Measurements from ENCODE around the gene ANXA6. TPM values are rescaled to one million over a fixed set of nuclear protein-coding genes. Genes with fewer than 3 reads are reported as not detected.

ANXA6 gene
- total and polyA plus RNA-seq, 9 of the 15 experiments (the other 6 are each of a cell fraction or from before 2014, with no cell fraction given) = 0.70 to 13.2 (median 8.3) TPM

DNA sequence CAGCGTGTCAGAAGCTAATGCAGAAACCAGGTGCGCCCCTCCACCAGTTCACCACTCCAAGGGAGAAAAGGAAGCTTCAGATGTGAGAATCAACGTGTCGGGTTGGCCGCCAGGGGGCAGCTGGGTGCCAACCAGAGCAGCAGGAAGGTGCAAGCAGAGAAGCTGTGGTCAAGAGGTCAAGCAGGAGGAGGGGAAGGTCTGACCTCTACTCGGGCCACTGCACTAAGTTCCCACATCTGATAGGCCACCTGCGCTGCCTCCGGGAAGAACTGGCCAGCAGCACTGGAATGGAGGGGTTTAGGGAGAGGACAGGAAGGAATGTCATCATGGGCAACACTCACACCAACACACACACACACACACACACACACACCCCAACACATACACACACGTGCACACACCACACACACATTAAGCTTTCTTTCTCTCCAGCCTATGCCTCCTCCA is 31.4 kb downstream of the ANXA6 start (continued):
- TF ChIP-seq, protein P1, sequence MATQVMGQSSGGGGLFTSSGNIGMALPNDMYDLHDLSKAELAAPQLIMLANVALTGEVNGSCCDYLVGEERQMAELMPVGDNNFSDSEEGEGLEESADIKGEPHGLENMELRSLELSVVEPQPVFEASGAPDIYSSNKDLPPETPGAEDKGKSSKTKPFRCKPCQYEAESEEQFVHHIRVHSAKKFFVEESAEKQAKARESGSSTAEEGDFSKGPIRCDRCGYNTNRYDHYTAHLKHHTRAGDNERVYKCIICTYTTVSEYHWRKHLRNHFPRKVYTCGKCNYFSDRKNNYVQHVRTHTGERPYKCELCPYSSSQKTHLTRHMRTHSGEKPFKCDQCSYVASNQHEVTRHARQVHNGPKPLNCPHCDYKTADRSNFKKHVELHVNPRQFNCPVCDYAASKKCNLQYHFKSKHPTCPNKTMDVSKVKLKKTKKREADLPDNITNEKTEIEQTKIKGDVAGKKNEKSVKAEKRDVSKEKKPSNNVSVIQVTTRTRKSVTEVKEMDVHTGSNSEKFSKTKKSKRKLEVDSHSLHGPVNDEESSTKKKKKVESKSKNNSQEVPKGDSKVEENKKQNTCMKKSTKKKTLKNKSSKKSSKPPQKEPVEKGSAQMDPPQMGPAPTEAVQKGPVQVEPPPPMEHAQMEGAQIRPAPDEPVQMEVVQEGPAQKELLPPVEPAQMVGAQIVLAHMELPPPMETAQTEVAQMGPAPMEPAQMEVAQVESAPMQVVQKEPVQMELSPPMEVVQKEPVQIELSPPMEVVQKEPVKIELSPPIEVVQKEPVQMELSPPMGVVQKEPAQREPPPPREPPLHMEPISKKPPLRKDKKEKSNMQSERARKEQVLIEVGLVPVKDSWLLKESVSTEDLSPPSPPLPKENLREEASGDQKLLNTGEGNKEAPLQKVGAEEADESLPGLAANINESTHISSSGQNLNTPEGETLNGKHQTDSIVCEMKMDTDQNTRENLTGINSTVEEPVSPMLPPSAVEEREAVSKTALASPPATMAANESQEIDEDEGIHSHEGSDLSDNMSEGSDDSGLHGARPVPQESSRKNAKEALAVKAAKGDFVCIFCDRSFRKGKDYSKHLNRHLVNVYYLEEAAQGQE (IDR thresholded peaks at IDR 0.05; ENCODE audit: borderline replicate concordance) = peak; percentile 95
- TF ChIP-seq, protein P1 (CRISPR knock-in tag; IDR thresholded peaks at IDR 0.05; ENCODE audit: low read depth) = no peak
- TF ChIP-seq L3MBTL2 (IDR thresholded peaks at IDR 0.05) (peak; percentile 49; the same call in 1 of the 2 replicates), HDAC1 (IDR thresholded peaks at IDR 0.05) (peak in 1 of 2 experiments; percentile 70; a peak in 2 of 4 replicates), CTBP1 (IDR thresholded peaks at IDR 0.05; ENCODE audit: borderline replicate concordance) (peak; percentile 95), NRF1 (conservative IDR thresholded peaks at IDR 0.05 in 1 of 2, IDR thresholded peaks at IDR 0.05 in 1 of 2) (peak; percentile 56 to 69), ZKSCAN3 (CRISPR knock-in tag; IDR thresholded peaks at IDR 0.05) (no peak), CBFA2T3 (IDR thresholded peaks at IDR 0.05) (peak; percentile 68), KLF13 (tag; IDR thresholded peaks at IDR 0.05; ENCODE audit: borderline replicate concordance, low read depth) (0 out of 2 replicates have a peak, but pooled peaks have one; percentile 25), MAZ (CRISPR knock-in tag; conservative IDR thresholded peaks at IDR 0.05 in 1 of 2, IDR thresholded peaks at IDR 0.05 in 1 of 2) (peak in 1 of 2 experiments; percentile 70; a peak in 3 of 4 replicates), KLF16 (IDR thresholded peaks at IDR 0.05) (peak; percentile 73; the same call in 1 of the 2 replicates), HLTF (IDR thresholded peaks at IDR 0.05) (peak; percentile 90)
- TF ChIP-seq, protein P2, sequence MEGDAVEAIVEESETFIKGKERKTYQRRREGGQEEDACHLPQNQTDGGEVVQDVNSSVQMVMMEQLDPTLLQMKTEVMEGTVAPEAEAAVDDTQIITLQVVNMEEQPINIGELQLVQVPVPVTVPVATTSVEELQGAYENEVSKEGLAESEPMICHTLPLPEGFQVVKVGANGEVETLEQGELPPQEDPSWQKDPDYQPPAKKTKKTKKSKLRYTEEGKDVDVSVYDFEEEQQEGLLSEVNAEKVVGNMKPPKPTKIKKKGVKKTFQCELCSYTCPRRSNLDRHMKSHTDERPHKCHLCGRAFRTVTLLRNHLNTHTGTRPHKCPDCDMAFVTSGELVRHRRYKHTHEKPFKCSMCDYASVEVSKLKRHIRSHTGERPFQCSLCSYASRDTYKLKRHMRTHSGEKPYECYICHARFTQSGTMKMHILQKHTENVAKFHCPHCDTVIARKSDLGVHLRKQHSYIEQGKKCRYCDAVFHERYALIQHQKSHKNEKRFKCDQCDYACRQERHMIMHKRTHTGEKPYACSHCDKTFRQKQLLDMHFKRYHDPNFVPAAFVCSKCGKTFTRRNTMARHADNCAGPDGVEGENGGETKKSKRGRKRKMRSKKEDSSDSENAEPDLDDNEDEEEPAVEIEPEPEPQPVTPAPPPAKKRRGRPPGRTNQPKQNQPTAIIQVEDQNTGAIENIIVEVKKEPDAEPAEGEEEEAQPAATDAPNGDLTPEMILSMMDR (IDR thresholded peaks at IDR 0.05 in 2 of 3, conservative IDR thresholded peaks at IDR 0.05 in 1 of 3; ENCODE audit: insufficient read depth in 2 of 3, low read depth in 1 of 3, low read length in 3 of 3) = peak; percentile 91 to 93 (median 91)
- TF ChIP-seq, protein P3, sequence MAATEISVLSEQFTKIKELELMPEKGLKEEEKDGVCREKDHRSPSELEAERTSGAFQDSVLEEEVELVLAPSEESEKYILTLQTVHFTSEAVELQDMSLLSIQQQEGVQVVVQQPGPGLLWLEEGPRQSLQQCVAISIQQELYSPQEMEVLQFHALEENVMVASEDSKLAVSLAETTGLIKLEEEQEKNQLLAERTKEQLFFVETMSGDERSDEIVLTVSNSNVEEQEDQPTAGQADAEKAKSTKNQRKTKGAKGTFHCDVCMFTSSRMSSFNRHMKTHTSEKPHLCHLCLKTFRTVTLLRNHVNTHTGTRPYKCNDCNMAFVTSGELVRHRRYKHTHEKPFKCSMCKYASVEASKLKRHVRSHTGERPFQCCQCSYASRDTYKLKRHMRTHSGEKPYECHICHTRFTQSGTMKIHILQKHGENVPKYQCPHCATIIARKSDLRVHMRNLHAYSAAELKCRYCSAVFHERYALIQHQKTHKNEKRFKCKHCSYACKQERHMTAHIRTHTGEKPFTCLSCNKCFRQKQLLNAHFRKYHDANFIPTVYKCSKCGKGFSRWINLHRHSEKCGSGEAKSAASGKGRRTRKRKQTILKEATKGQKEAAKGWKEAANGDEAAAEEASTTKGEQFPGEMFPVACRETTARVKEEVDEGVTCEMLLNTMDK (IDR thresholded peaks at IDR 0.05; ENCODE audit: borderline replicate concordance, insufficient read depth, low read depth, low read length, poor library complexity, severe bottlenecking) = peak; percentile 62
- TF ChIP-seq, protein P4, sequence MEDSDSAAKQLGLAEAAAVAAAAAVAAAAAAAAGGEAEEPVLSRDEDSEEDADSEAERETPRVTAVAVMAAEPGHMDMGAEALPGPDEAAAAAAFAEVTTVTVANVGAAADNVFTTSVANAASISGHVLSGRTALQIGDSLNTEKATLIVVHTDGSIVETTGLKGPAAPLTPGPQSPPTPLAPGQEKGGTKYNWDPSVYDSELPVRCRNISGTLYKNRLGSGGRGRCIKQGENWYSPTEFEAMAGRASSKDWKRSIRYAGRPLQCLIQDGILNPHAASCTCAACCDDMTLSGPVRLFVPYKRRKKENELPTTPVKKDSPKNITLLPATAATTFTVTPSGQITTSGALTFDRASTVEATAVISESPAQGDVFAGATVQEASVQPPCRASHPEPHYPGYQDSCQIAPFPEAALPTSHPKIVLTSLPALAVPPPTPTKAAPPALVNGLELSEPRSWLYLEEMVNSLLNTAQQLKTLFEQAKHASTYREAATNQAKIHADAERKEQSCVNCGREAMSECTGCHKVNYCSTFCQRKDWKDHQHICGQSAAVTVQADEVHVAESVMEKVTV (CRISPR knock-in tag; IDR thresholded peaks at IDR 0.05) = peak; percentile 90
